ENCODE results near the gene TMEFF2.

Gene TMEFF2

GRCh38 chr2:192190474-192190873 is 4.3 kb downstream of the TMEFF2 start:
- TF ChIP-seq CTCF (IDR thresholded peaks at IDR 0.05; ENCODE audit: control insufficient read depth, insufficient read depth, low read depth, low read length, missing control alignments), result peak; percentile 55
- DNase-seq (ENCODE audit: low read depth), result peak; percentile 20
- H3K4me3 ChIP-seq (ENCODE audit: control insufficient read depth, low read depth, low read length), result no peak overlapping the region

GRCh38 chr2:192186806-192187205 is 7.9 kb downstream of the TMEFF2 start:
- no peak for DNase-seq (ENCODE audit: low read depth)
- H3K4me3 ChIP-seq (ENCODE audit: control insufficient read depth, low read depth, low read length), result no peak overlapping the region
- no peak for TF ChIP-seq CTCF (IDR thresholded peaks at IDR 0.05; ENCODE audit: control insufficient read depth, insufficient read depth, low read depth, low read length, missing control alignments)

- no peak for TF ChIP-seq CTCF (IDR thresholded peaks at IDR 0.05; ENCODE audit: control insufficient read depth, insufficient read depth, low read depth, low read length, missing control alignments)
- DNase-seq (ENCODE audit: low read depth), result no peak
Measured at GRCh38 chr2:192184349-192184748, 10.4 kb downstream of the TMEFF2 start.

GRCh38 chr2:192183296-192183695 is 11.4 kb downstream of the TMEFF2 start:
- no peak overlapping the region for H3K4me3 ChIP-seq (ENCODE audit: control insufficient read depth, low read depth, low read length)
- DNase-seq (ENCODE audit: low read depth), result no peak
- no peak for TF ChIP-seq CTCF (IDR thresholded peaks at IDR 0.05; ENCODE audit: control insufficient read depth, insufficient read depth, low read depth, low read length, missing control alignments)

More at GRCh38 chr2:192184349-192184748, 10.4 kb downstream of the TMEFF2 start:
- no peak overlapping the region for H3K4me3 ChIP-seq (ENCODE audit: control insufficient read depth, low read depth, low read length)

GRCh38 chr2:192166946-192167345 is 27.8 kb downstream of the TMEFF2 start:
- DNase-seq (ENCODE audit: low read depth), result no peak
- no peak for TF ChIP-seq CTCF (IDR thresholded peaks at IDR 0.05; ENCODE audit: control insufficient read depth, insufficient read depth, low read depth, low read length, missing control alignments)
- no peak overlapping the region for H3K4me3 ChIP-seq (ENCODE audit: control insufficient read depth, low read depth, low read length)

GRCh38 chr2:192165842-192166241 is 28.9 kb downstream of the TMEFF2 start:
- no peak for TF ChIP-seq CTCF (IDR thresholded peaks at IDR 0.05; ENCODE audit: control insufficient read depth, insufficient read depth, low read depth, low read length, missing control alignments)
- no peak for DNase-seq (ENCODE audit: low read depth)
- no peak overlapping the region for H3K4me3 ChIP-seq (ENCODE audit: control insufficient read depth, low read depth, low read length)
